Fibroblast of pulmonary artery (primary cell): ENCODE measurements around the gene PSEN2.

ENCODE experiments used
- DNase-seq: peaks from one replicate; pipeline ENCODE4 v3.0.0-alpha.2; 2010; ENCODE audit warnings: low read depth
- H3K4me3 ChIP-seq: replicated peaks from 2 replicates; pipeline ENCODE4 v1.5.1; 2011; ENCODE audit warnings: low read depth, mild to moderate bottlenecking, control low read depth, low read length, moderate library complexity
- CTCF ChIP-seq: IDR thresholded peaks from 2 replicates; pipeline ENCODE4 v1.5.1; 2011; ENCODE audit warnings: mild to moderate bottlenecking, control low read depth, low read length, inconsistent platforms; ENCODE audit errors: missing control alignments

PSEN2 gene

GRCh38 chr1:226934483-226935237, 64.2 kb downstream of the PSEN2 start:
- no peak overlapping the region for H3K4me3 ChIP-seq
- no peak for TF ChIP-seq CTCF
- no peak for DNase-seq

- H3K4me3 ChIP-seq, result no peak overlapping the region
- no peak for DNase-seq
- TF ChIP-seq CTCF, result no peak
Observed at GRCh38 chr1:226937940-226938725, 67.7 kb downstream of the PSEN2 start.

GRCh38 chr1:226938903-226939437, 68.6 kb downstream of the PSEN2 start:
- no peak for TF ChIP-seq CTCF
- H3K4me3 ChIP-seq, result peak overlapping the region; percentile 71
- peak; percentile 65 for DNase-seq

- peak overlapping the region; percentile 71 for H3K4me3 ChIP-seq
- TF ChIP-seq CTCF, result no peak
- no peak for DNase-seq
Observed at GRCh38 chr1:226939438-226940028, 69.1 kb downstream of the PSEN2 start.

GRCh38 chr1:226940029-226940805, 69.8 kb downstream of the PSEN2 start, which contains the start of gene COQ8A:
COQ8A (plus strand) TSS chr1:226940294; CDS start chr1:226961386, 21,092 bp downstream.
- peak; percentile 100 for DNase-seq
- TF ChIP-seq CTCF, result no peak

GRCh38 chr1:226940806-226941067, 70.3 kb downstream of the PSEN2 start:
- no peak for TF ChIP-seq CTCF

More at GRCh38 chr1:226940029-226940805, 69.8 kb downstream of the PSEN2 start, which contains the start of gene COQ8A:
- peak within 1 kb of the TSS; percentile 77 for H3K4me3 ChIP-seq

More at GRCh38 chr1:226940806-226941067, 70.3 kb downstream of the PSEN2 start:
- no peak for DNase-seq
- peak overlapping the region; percentile 77 for H3K4me3 ChIP-seq
